HL-60 (cell line): ENCODE data around the gene BCAS3.

Source experiments
- DNase-seq, 2 experiments: peaks; one replicate each; pipeline ENCODE4 v3.0.0-alpha.2; 2010 to 2020; ENCODE audit warnings: low read depth in 1 of 2, low spot score in 1 of 2
- H3K27ac ChIP-seq: fragments of 250-450 bp; sonication (Bioruptor Pico); replicated peaks from 2 replicates; pipeline ENCODE4 v1.5.1; 2020; ENCODE audit warnings: mild to moderate bottlenecking, moderate library complexity
- H3K27me3 ChIP-seq: fragments of 250-450 bp; sonication (Bioruptor Pico); 2 replicates; pipeline ENCODE4 v1.5.1; 2021; ENCODE audit warnings: mild to moderate bottlenecking, moderate library complexity; ENCODE audit not compliant: insufficient read depth, poor library complexity, severe bottlenecking
- H3K4me3 ChIP-seq: replicated peaks from 2 replicates; pipeline ENCODE4 v1.5.1; 2011; ENCODE audit warnings: mild to moderate bottlenecking, control low read depth, low read length; ENCODE audit not compliant: insufficient read depth
- GABPA ChIP-seq: IDR thresholded peaks from 2 replicates; pipeline ENCODE4 v1.6.1; 2012; ENCODE audit warnings: low read depth
- POLR2AphosphoS5 ChIP-seq: IDR thresholded peaks from 2 replicates; pipeline ENCODE4 v1.6.1; 2012; ENCODE audit warnings: low read depth
- SPI1 ChIP-seq: IDR thresholded peaks from 2 replicates; pipeline ENCODE4 v1.6.1; 2012; ENCODE audit warnings: low read depth, mild to moderate bottlenecking, borderline replicate concordance
- TF ChIP-seq, protein P1 (sequence below): IDR thresholded peaks from one replicate; pipeline ENCODE4 v1.5.1; 2011; ENCODE audit warnings: low read length, control low read depth, inconsistent platforms; ENCODE audit not compliant: insufficient read depth
- TF ChIP-seq, protein P2 (sequence below): IDR thresholded peaks from 2 replicates; pipeline ENCODE4 v1.6.1; 2012; ENCODE audit warnings: low read depth; ENCODE audit not compliant: insufficient replicate concordance

The BCAS3 gene

GRCh38 chr17:60680754-60681153, 3.1 kb downstream of the BCAS3 start:
- TF ChIP-seq, protein P1, sequence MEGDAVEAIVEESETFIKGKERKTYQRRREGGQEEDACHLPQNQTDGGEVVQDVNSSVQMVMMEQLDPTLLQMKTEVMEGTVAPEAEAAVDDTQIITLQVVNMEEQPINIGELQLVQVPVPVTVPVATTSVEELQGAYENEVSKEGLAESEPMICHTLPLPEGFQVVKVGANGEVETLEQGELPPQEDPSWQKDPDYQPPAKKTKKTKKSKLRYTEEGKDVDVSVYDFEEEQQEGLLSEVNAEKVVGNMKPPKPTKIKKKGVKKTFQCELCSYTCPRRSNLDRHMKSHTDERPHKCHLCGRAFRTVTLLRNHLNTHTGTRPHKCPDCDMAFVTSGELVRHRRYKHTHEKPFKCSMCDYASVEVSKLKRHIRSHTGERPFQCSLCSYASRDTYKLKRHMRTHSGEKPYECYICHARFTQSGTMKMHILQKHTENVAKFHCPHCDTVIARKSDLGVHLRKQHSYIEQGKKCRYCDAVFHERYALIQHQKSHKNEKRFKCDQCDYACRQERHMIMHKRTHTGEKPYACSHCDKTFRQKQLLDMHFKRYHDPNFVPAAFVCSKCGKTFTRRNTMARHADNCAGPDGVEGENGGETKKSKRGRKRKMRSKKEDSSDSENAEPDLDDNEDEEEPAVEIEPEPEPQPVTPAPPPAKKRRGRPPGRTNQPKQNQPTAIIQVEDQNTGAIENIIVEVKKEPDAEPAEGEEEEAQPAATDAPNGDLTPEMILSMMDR = no peak
- TF ChIP-seq, protein P2, sequence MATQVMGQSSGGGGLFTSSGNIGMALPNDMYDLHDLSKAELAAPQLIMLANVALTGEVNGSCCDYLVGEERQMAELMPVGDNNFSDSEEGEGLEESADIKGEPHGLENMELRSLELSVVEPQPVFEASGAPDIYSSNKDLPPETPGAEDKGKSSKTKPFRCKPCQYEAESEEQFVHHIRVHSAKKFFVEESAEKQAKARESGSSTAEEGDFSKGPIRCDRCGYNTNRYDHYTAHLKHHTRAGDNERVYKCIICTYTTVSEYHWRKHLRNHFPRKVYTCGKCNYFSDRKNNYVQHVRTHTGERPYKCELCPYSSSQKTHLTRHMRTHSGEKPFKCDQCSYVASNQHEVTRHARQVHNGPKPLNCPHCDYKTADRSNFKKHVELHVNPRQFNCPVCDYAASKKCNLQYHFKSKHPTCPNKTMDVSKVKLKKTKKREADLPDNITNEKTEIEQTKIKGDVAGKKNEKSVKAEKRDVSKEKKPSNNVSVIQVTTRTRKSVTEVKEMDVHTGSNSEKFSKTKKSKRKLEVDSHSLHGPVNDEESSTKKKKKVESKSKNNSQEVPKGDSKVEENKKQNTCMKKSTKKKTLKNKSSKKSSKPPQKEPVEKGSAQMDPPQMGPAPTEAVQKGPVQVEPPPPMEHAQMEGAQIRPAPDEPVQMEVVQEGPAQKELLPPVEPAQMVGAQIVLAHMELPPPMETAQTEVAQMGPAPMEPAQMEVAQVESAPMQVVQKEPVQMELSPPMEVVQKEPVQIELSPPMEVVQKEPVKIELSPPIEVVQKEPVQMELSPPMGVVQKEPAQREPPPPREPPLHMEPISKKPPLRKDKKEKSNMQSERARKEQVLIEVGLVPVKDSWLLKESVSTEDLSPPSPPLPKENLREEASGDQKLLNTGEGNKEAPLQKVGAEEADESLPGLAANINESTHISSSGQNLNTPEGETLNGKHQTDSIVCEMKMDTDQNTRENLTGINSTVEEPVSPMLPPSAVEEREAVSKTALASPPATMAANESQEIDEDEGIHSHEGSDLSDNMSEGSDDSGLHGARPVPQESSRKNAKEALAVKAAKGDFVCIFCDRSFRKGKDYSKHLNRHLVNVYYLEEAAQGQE = no peak
- Histone ChIP-seq H3K27ac (no peak overlapping the region), H3K27me3 (no peaks in the 10 kb centered on the region), H3K4me3 (no peak overlapping the region)
- DNase-seq = no peak

DNA sequence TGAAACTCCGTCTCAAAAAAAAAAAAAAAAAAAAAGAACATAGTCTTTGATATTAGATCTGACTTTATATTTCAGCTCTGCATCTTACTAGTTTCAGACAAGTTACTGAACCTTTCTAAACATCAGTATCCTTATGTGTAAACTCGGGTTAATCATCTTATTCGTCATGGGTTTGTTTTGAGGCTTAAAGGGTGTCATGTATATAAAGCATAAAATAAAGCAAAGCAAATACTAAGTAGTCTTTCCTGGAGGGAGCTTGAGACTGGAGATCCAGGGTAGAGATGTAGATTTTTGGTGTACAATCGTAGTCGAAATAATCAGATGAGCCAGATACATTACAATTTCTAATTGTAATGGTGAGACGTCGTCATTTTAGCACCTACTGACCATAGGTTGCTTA, 7.8 kb downstream of the BCAS3 start:
- TF ChIP-seq, protein P2 = no peak
- TF ChIP-seq SPI1 (no peak), POLR2AphosphoS5 (no peak), GABPA (no peak)
- TF ChIP-seq, protein P1 = no peak
- H3K27me3 ChIP-seq = no peaks in the 10 kb centered on the region
- H3K4me3 ChIP-seq = no peak overlapping the region
- no peak overlapping the region for H3K27ac ChIP-seq
- no peak for DNase-seq

DNA sequence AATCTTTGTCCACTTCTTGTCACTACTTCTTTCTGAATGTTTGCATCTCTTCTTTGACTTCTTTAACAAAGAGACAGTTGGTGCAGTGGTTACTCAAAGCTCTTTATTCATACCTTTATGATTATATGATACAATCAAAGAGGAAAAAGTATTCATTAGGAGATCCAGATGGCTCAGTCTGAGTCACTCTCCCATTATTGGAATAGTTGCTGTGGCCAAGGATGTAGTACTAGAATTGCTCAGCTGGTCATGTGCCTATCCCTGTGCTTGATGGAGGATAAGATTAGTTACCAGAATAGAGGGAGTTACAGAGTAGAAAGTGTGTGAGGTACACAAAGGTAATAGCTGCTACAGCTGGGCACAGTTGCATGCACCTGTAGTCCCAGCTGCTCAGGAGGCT, 18.3 kb downstream of the BCAS3 start:
- Histone ChIP-seq H3K27me3 (no peaks in the 10 kb centered on the region), H3K4me3 (no peak overlapping the region), H3K27ac (no peak overlapping the region)
- TF ChIP-seq GABPA (no peak), POLR2AphosphoS5 (no peak), SPI1 (no peak)
- TF ChIP-seq, protein P1 = no peak
- TF ChIP-seq, protein P2 = no peak
- DNase-seq = no peak
